Neural progenitor cell (in vitro differentiated cells): ENCODE results near the gene MPLKIP. TPM values are rescaled to one million over a fixed set of nuclear protein-coding genes. Genes with fewer than 3 reads are reported as not detected.

Experiments
- DNase-seq: peaks from one replicate; pipeline ENCODE4 v3.0.0-alpha.2; 2016; ENCODE audit warnings: low spot score
- H2AFZ ChIP-seq: fragments of 200-600 bp; sonication (generic); replicated peaks from 2 replicates; pipeline ENCODE4 v1.6.1; 2016; ENCODE audit warnings: antibody characterized with exemption
- H3F3A ChIP-seq: fragments of 200-600 bp; sonication (generic); 2 replicates; pipeline ENCODE4 v1.6.1; 2016; ENCODE audit warnings: antibody characterized with exemption, low read depth
- H3K27ac ChIP-seq: fragments of 200-600 bp; sonication (generic); 2 replicates; pipeline ENCODE4 v1.5.1; 2016; ENCODE audit warnings: mild to moderate bottlenecking
- H3K27me3 ChIP-seq: fragments of 200-600 bp; sonication (generic); 2 replicates; pipeline ENCODE4 v1.6.1; 2016; ENCODE audit warnings: mild to moderate bottlenecking, moderate library complexity
- H3K36me3 ChIP-seq: fragments of 200-600 bp; sonication (generic); 2 replicates; pipeline ENCODE4 v1.5.1; 2016
- H3K4me1 ChIP-seq: fragments of 200-600 bp; sonication (generic); 2 replicates; pipeline ENCODE4 v1.6.1; 2016; ENCODE audit warnings: mixed run types
- H3K4me2 ChIP-seq: fragments of 200-600 bp; sonication (generic); 2 replicates; pipeline ENCODE4 v1.6.1; 2016
- H3K4me3 ChIP-seq: fragments of 200-600 bp; sonication (generic); 2 replicates; pipeline ENCODE4 v1.5.1; 2016
- H3K79me2 ChIP-seq: fragments of 200-600 bp; sonication (generic); 2 replicates; pipeline ENCODE4 v1.6.1; 2016; ENCODE audit warnings: low read depth
- H3K9ac ChIP-seq: fragments of 200-600 bp; sonication (generic); 2 replicates; pipeline ENCODE4 v1.6.1; 2016
- H3K9me3 ChIP-seq: fragments of 200-600 bp; sonication (generic); 2 replicates; pipeline ENCODE4 v1.5.1; 2016; ENCODE audit warnings: low read depth
- H4K20me1 ChIP-seq: fragments of 200-600 bp; sonication (generic); 2 replicates; pipeline ENCODE4 v1.6.1; 2016; ENCODE audit warnings: low read depth
- H3K27ac Mint-ChIP-seq: 3 replicates; pipeline ENCODE4 v1.8.0; 2021; ENCODE audit warnings: mixed read lengths
- H3K27me3 Mint-ChIP-seq: 2 replicates; pipeline ENCODE4 v1.8.0; 2022; ENCODE audit warnings: low read depth, mild to moderate bottlenecking, inconsistent platforms, moderate library complexity, mixed read lengths; ENCODE audit not compliant: insufficient read depth
- H3K36me3 Mint-ChIP-seq: 3 replicates; pipeline ENCODE4 v1.8.0; 2021; ENCODE audit warnings: mixed read lengths
- H3K4me1 Mint-ChIP-seq: 3 replicates; pipeline ENCODE4 v1.8.0; 2021; ENCODE audit warnings: mixed read lengths
- H3K4me3 Mint-ChIP-seq: 3 replicates; pipeline ENCODE4 v1.8.0; 2021; ENCODE audit warnings: mild to moderate bottlenecking, moderate library complexity, mixed read lengths
- H3K9me3 Mint-ChIP-seq: 3 replicates; pipeline ENCODE4 v1.8.0; 2020; ENCODE audit warnings: mixed read lengths
- EZH2 ChIP-seq: fragments of 200-600 bp; sonication (generic); IDR thresholded peaks from 2 replicates; pipeline ENCODE4 v1.6.1; 2017; ENCODE audit warnings: antibody characterized with exemption, mild to moderate bottlenecking, moderate library complexity
- EZH2phosphoT487 ChIP-seq: fragments of 200-600 bp; sonication (generic); IDR thresholded peaks from 2 replicates; pipeline ENCODE4 v1.6.1; 2017; ENCODE audit warnings: antibody characterized with exemption
- total RNA-seq: library from RNA; depleted of rRNA; stranded (reverse); fragments of >200 nt; gene quantifications from 2 replicates; pipeline ENCODE4 v1.2.3, GENCODE V29; 2015; ENCODE audit warnings: low replicate concordance
- TF ChIP-seq, protein P1 (sequence below): fragments of 200-600 bp; sonication (generic); IDR thresholded peaks from 2 replicates; pipeline ENCODE4 v1.5.1; 2017; ENCODE audit warnings: antibody characterized with exemption, mild to moderate bottlenecking

The MPLKIP gene
- total RNA-seq, 1 donor from 2014 or later: 48.4 TPM

DNA sequence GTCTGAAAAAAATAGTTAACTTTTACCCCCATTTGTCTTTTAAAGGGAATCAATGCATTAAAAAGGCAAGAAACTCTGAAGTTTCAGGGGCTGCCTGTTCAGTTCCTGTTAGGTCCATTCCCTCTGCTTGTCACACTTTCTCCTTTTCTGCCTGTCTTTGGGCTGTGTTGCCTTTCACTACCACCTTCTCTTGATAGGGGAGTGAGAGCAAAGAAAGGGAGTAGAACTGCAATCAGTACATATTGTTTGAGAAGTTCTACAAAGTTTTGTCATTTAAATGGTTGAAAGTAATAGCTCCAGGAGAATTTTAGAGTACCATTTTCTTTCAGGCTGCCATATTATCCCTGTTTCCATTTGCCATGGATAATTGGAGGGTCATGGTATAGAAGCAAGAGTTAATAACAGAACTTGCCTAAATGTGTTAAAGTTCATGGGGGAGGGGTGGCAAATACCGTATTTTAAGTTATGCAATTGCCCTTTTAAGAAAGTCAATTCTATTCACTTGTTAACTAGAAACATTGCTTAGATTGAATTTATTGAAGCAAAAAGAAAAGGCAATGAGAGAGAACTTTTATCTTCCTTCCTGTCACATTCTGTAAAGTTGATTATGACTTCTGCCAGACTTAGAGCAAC, 38.6 kb downstream of the MPLKIP start:
- no peak for TF ChIP-seq EZH2phosphoT487
- TF ChIP-seq, protein P1, sequence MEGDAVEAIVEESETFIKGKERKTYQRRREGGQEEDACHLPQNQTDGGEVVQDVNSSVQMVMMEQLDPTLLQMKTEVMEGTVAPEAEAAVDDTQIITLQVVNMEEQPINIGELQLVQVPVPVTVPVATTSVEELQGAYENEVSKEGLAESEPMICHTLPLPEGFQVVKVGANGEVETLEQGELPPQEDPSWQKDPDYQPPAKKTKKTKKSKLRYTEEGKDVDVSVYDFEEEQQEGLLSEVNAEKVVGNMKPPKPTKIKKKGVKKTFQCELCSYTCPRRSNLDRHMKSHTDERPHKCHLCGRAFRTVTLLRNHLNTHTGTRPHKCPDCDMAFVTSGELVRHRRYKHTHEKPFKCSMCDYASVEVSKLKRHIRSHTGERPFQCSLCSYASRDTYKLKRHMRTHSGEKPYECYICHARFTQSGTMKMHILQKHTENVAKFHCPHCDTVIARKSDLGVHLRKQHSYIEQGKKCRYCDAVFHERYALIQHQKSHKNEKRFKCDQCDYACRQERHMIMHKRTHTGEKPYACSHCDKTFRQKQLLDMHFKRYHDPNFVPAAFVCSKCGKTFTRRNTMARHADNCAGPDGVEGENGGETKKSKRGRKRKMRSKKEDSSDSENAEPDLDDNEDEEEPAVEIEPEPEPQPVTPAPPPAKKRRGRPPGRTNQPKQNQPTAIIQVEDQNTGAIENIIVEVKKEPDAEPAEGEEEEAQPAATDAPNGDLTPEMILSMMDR: no peak
- TF ChIP-seq EZH2: no peak
- Mint-ChIP-seq H3K27ac (no peak overlapping the region), H3K36me3 (peaks cover 13% of the 10 kb centered on the region), H3K4me3 (no peak overlapping the region), H3K27me3 (no peaks in the 10 kb centered on the region), H3K9me3 (no peaks in the 10 kb centered on the region), H3K4me1 (peaks cover 3% of the 10 kb centered on the region)
- Histone ChIP-seq H3K4me2 (no peak overlapping the region), H3K27me3 (no peaks in the 10 kb centered on the region), H3K4me1 (no peaks in the 10 kb centered on the region), H3K27ac (no peak overlapping the region), H3K4me3 (no peak overlapping the region), H3K36me3 (no peaks in the 10 kb centered on the region), H3K79me2 (no peaks in the 10 kb centered on the region), H3F3A (peaks cover 4% of the 10 kb centered on the region), H2AFZ (no peak overlapping the region), H3K9me3 (no peaks in the 10 kb centered on the region), H3K9ac (no peak overlapping the region), H4K20me1 (no peaks in the 10 kb centered on the region)
- DNase-seq: no peak

DNA sequence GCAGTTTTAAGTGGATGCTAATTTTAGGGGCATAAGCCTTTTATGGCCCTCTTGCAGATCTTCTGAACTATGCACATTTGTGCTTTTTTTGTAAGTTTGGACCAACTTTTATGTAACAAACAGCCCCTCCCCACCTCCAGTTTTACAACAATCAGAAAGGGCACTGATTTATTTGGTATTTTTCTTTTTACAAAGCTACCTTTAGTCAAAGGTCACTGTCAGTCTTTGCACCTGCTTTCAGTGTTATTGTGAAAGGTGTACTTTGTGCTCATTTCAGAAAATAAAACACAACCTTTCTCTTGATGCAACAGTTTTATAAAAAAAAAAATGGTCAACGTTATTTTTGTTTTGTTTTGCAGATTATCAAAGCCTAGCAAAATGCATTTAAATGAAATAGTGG, 39.2 kb downstream of the MPLKIP start:
- Histone ChIP-seq H3F3A (peaks cover 4% of the 10 kb centered on the region), H3K79me2 (no peaks in the 10 kb centered on the region), H3K27ac (no peak overlapping the region), H3K4me3 (no peak overlapping the region), H3K4me2 (no peak overlapping the region), H3K4me1 (no peaks in the 10 kb centered on the region), H3K27me3 (no peaks in the 10 kb centered on the region), H4K20me1 (no peaks in the 10 kb centered on the region), H2AFZ (no peak overlapping the region), H3K36me3 (no peaks in the 10 kb centered on the region), H3K9ac (no peak overlapping the region), H3K9me3 (no peaks in the 10 kb centered on the region)
- H3K36me3 Mint-ChIP-seq: peaks cover 13% of the 10 kb centered on the region
- peaks cover 3% of the 10 kb centered on the region for H3K4me1 Mint-ChIP-seq
- no peak for DNase-seq
- H3K9me3 Mint-ChIP-seq: no peaks in the 10 kb centered on the region
- H3K27ac Mint-ChIP-seq: no peak overlapping the region
- H3K27me3 Mint-ChIP-seq: no peaks in the 10 kb centered on the region
- TF ChIP-seq EZH2phosphoT487 (no peak), EZH2 (no peak)
- TF ChIP-seq, protein P1: no peak
- no peak overlapping the region for H3K4me3 Mint-ChIP-seq

DNA sequence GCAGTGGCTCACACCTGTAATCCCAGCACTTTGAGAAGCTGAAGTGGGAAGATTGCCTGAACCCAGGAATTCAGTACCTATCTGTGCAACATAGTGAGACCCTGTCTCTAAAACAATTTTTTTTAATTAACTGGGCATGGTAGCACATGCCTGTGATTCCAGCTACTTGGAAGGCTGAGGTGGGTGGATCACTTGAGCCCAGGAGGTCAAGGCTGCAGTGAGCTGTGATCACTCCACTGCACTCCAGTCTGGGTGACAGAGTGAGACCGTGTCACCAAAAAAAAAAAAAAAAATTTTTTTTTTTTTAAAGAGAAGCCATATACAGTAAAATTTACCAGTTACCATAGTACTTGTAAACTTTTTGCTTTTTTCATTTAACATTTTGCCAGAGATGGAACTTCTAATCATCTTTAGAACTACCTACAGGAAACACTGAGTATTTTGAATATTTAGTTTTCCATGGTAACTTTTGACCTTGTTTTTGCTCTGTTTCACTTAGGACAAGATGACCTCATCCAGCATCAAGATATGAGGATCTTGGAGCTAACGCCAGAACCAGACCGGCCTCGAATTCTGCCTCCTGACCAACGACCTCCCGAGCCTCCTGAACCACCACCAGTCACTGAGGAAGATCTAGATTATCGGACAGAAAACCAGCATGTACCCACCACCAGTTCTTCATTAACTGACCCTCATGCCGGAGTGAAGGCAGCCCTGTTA, 40.6 kb downstream of the MPLKIP start:
- H4K20me1 ChIP-seq: no peaks in the 10 kb centered on the region
- no peak overlapping the region for H3K9ac ChIP-seq
- no peak overlapping the region for H3K27ac ChIP-seq
- Mint-ChIP-seq H3K27ac (no peak overlapping the region), H3K27me3 (no peaks in the 10 kb centered on the region), H3K36me3 (peaks cover 20% of the 10 kb centered on the region), H3K4me1 (peaks cover 3% of the 10 kb centered on the region), H3K9me3 (no peaks in the 10 kb centered on the region), H3K4me3 (no peak overlapping the region)
- no peak overlapping the region for H3K4me3 ChIP-seq
- H3K27me3 ChIP-seq: no peaks in the 10 kb centered on the region
- no peaks in the 10 kb centered on the region for H3K4me1 ChIP-seq
- H3K79me2 ChIP-seq: no peaks in the 10 kb centered on the region
- H2AFZ ChIP-seq: no peak overlapping the region
- no peak for DNase-seq
- H3K4me2 ChIP-seq: no peak overlapping the region
- no peaks in the 10 kb centered on the region for H3K36me3 ChIP-seq
- H3K9me3 ChIP-seq: no peaks in the 10 kb centered on the region
- no peaks in the 10 kb centered on the region for H3F3A ChIP-seq
- no peak for TF ChIP-seq EZH2
- TF ChIP-seq EZH2phosphoT487: no peak
- TF ChIP-seq, protein P1: no peak
